ENCODE results near the gene PODN. TPM values are rescaled to one million over a fixed set of nuclear protein-coding genes. Genes with fewer than 3 reads are reported as not detected.

PODN gene
- total and polyA plus RNA-seq, 9 donors: 72.8 to 254 (median 154) TPM

GRCh38 chr1:53092659-53093450 is 30.8 kb downstream of the PODN start:
- intact Hi-C loops (cut with DNase I): no loop called here
- H3K27me3 ChIP-seq: no peaks in the 10 kb centered on the region
- WGBS, 3 donors: 89 to 90% (median 90%) methylated on average over 33 of the region's 33 CpGs
- H3K4me3 ChIP-seq: no peak overlapping the region
- TF ChIP-seq, protein P1, sequence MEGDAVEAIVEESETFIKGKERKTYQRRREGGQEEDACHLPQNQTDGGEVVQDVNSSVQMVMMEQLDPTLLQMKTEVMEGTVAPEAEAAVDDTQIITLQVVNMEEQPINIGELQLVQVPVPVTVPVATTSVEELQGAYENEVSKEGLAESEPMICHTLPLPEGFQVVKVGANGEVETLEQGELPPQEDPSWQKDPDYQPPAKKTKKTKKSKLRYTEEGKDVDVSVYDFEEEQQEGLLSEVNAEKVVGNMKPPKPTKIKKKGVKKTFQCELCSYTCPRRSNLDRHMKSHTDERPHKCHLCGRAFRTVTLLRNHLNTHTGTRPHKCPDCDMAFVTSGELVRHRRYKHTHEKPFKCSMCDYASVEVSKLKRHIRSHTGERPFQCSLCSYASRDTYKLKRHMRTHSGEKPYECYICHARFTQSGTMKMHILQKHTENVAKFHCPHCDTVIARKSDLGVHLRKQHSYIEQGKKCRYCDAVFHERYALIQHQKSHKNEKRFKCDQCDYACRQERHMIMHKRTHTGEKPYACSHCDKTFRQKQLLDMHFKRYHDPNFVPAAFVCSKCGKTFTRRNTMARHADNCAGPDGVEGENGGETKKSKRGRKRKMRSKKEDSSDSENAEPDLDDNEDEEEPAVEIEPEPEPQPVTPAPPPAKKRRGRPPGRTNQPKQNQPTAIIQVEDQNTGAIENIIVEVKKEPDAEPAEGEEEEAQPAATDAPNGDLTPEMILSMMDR (IDR thresholded peaks at IDR 0.05): no peak
- DNase-seq: no peak
- H3K36me3 ChIP-seq: no peaks in the 10 kb centered on the region
- no peak overlapping the region for H3K27ac ChIP-seq
- peaks cover 4% of the 10 kb centered on the region for H3K4me1 ChIP-seq (ENCODE audit: insufficient read depth)
- H3K9me3 ChIP-seq: no peaks in the 10 kb centered on the region

DNA sequence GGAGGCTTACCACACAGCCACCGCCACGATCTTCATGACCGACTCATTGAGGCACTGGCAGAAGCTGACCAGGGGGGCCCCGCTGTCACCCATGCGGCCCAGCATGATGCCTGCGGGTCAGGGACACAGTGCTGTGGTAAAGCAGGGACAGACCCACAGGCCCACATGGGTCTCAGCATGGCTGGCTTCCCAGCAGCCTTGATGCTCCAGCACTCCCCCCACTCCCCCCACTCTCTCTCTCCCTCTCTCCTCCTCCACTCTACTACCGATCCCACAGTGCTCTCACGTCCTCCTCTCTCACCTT is 31.4 kb downstream of the PODN start:
- Histone ChIP-seq H3K27ac (no peak overlapping the region), H3K36me3 (no peaks in the 10 kb centered on the region), H3K4me3 (no peak overlapping the region), H3K9me3 (no peaks in the 10 kb centered on the region), H3K4me1 (ENCODE audit: insufficient read depth) (peaks cover 4% of the 10 kb centered on the region), H3K27me3 (no peaks in the 10 kb centered on the region)
- DNase-seq: no peak
- WGBS, 3 donors: 85 to 89% (median 89%) methylated on average over 8 of the region's 8 CpGs
- TF ChIP-seq EP300 (IDR thresholded peaks at IDR 0.05) (no peak), POLR2A (IDR thresholded peaks at IDR 0.05) (no peak)
- TF ChIP-seq, protein P1 (IDR thresholded peaks at IDR 0.05): no peak
- intact Hi-C loops (cut with DNase I): no loop called here

DNA sequence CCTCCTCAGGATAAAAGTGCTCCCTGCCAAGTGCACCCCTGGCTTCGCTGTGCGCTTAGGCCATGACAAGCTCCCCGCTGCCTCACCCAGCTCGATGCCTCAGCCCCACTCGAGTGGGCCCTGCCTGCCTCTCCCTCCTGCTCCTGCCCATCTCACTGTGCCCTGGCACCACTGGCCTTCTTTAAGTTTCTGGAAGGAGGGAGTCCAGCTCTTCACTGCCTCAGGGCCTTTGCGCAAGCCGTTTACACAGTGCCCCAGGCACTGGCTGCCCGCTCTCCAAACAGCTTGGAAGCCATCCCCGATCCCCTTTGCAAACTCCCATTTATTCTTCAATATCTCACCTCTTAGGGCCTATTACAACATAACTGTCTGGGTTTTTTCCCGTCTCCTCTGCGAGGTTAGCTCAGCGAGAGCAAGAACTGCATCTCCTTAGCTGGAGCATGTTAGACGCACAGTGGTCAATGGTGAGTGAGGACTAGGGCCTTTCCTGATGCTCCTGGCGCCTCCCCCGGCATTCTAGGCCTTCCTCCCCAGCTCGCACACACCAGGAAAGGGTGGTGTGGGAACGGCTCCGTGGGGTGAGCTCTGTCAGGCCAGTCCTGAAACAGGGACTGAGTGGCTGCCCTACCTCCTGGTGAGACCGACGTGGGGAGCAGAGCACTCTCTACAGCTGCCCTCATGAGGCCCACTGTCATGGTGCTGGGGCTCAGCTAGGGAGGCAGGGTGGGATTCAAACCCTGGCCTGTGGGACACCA is 31.9 kb downstream of the PODN start:
- H3K4me3 ChIP-seq: no peak overlapping the region
- H3K27me3 ChIP-seq: no peaks in the 10 kb centered on the region
- H3K27ac ChIP-seq: no peak overlapping the region
- no peaks in the 10 kb centered on the region for H3K9me3 ChIP-seq
- intact Hi-C loops (cut with DNase I): no loop called here
- H3K36me3 ChIP-seq: no peaks in the 10 kb centered on the region
- 81 to 87% (median 82%) methylated on average over 20 of the region's 20 CpGs for WGBS, 3 donors
- DNase-seq: no peak
- H3K4me1 ChIP-seq (ENCODE audit: insufficient read depth): peaks cover 4% of the 10 kb centered on the region
- no peak for TF ChIP-seq EP300 (IDR thresholded peaks at IDR 0.05)
- TF ChIP-seq, protein P1 (IDR thresholded peaks at IDR 0.05): no peak
- TF ChIP-seq POLR2A (IDR thresholded peaks at IDR 0.05): no peak

- H3K4me3 ChIP-seq: no peak overlapping the region
- intact Hi-C loops (cut with DNase I): no loop called here
- no peaks in the 10 kb centered on the region for H3K27me3 ChIP-seq
- TF ChIP-seq EP300 (IDR thresholded peaks at IDR 0.05) (no peak), POLR2A (IDR thresholded peaks at IDR 0.05) (no peak)
- TF ChIP-seq, protein P1 (IDR thresholded peaks at IDR 0.05): no peak
- peaks cover 4% of the 10 kb centered on the region for H3K4me1 ChIP-seq (ENCODE audit: insufficient read depth)
- no peaks in the 10 kb centered on the region for H3K36me3 ChIP-seq
- 51 to 62% (median 57%) methylated on average over 13 of the region's 13 CpGs for WGBS, 3 donors
- H3K9me3 ChIP-seq: no peaks in the 10 kb centered on the region
- H3K27ac ChIP-seq: no peak overlapping the region
- no peak for DNase-seq
Measured at GRCh38 chr1:53094533-53094919, 32.5 kb downstream of the PODN start.

All from ovary (tissue), 9 donors.